ENCODE measurements around the gene DGKB.

GRCh38 chr7:14449291-14449690, 453.3 kb downstream of the DGKB start:
- TF ChIP-seq TAF1 (IDR thresholded peaks at IDR 0.05; ENCODE audit: low read depth) (no peak), CEBPB (IDR thresholded peaks at IDR 0.05) (no peak)

Measured in Ishikawa (cell line).